GM12891 (cell line): Measurements from ENCODE around the gene DCDC2.
"Not testable (repeated sequence)": the region's sequence is repeated elsewhere in the genome, so short reads cannot be mapped to it uniquely, and the experiment has no call there.

Experiments used
- DNase-seq: peaks from one replicate; pipeline ENCODE4 v3.0.0; 2011; ENCODE audit warnings: low spot score; ENCODE audit not compliant: insufficient read length
- FAIRE-seq: peaks from 2 replicates; lab custom pipeline; 2011; peaks lifted over from hg19 to GRCh38; lab: Jason Lieb, UNC
- PAX5 ChIP-seq: IDR thresholded peaks from 2 replicates; pipeline ENCODE4 v1.6.1; 2011; ENCODE audit warnings: low read length, moderate library complexity, mild to moderate bottlenecking; ENCODE audit not compliant: insufficient read depth, severe bottlenecking
- POLR2A ChIP-seq: IDR thresholded peaks from 2 replicates; pipeline ENCODE4 v1.6.1; 2011; ENCODE audit warnings: low read depth, low read length, control low read depth
- POLR2AphosphoS5 ChIP-seq: IDR thresholded peaks from 2 replicates; pipeline ENCODE4 v1.6.1; 2011; ENCODE audit warnings: low read depth, low read length, control low read depth
- POU2F2 ChIP-seq: IDR thresholded peaks from 2 replicates; pipeline ENCODE4 v1.6.1; 2011; ENCODE audit warnings: low read depth, mild to moderate bottlenecking, control low read depth, low read length, moderate library complexity
- SPI1 ChIP-seq: IDR thresholded peaks from 2 replicates; pipeline ENCODE4 v1.6.1; 2011; ENCODE audit warnings: low read depth, low read length, control low read depth
- TAF1 ChIP-seq: IDR thresholded peaks from 2 replicates; pipeline ENCODE4 v1.6.1; 2011; ENCODE audit warnings: low read depth, low read length, control low read depth

DCDC2 gene

DNA sequence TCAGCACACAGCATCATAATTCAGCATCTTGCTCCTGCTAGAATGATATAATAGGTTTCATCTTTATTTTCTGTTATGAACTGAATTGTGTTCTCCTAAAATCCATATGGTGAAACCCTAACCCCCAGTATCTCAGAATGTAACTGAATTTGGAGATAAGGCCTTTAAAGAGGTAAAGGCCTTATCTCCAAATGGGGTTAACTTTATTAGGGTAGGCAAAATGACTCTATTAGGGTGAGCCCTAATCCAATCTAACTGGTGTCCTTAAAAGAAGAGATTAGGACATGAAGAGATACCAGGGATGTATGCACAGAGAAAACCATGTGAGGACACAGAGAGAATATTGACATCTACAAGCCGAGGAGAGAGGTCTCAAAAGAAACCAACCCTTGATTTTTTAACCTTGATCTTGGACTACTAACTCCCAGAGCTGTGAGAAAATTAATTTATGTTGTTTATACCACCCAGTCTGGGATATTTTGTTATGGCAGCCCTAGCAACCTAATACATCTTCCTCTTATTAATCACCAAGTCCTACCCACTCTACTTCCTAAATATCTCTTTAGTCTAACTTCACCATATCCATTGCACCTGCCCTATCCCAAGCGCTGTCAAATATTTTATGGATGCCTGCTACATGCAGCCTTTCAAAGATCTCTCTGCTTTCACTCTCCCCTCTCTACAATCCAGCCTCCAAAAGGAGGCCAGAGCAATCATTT is 36.4 kb upstream of the DCDC2 start:
- DNase-seq (no peak), FAIRE-seq (no peak)

DNA sequence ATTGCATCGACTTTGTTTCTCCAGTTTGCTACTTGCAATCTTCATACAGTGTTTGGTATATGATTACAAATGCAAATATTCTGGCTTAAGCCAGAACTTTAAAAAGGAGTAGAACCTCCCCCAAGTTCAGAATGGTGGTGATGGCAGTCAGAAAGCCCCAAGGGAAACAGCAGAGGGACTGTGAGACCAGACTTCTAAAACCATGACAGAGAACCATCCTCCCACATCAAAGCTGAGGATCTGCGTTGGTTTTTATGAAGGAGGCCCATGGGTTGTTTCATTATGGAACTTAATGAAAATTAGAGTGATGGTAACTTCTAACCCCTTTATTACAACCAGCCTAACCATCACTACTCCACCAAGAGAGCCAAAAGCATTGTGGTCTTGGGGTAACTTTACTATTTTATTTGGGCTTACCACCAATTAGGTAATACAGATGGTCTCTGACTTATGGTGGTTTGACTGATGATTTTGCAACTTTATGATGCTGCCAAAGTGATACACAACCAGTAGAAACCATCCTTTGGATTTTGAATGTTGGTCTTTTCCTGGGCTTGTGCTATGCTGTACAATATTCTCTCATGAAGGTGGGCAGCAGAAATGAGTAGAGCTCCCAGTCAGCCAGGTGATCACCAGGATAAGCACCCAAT is 34.0 kb upstream of the DCDC2 start:
- DNase-seq = peak; percentile 25
- TF ChIP-seq POU2F2 = no peak
- no peak for TF ChIP-seq SPI1
- no peak for TF ChIP-seq POLR2A
- FAIRE-seq = no peak

More for the DNA sequence above, 36.4 kb upstream of the DCDC2 start:
- TF ChIP-seq PAX5 = no peak
- TF ChIP-seq SPI1 = no peak
- no peak for TF ChIP-seq POU2F2
- TF ChIP-seq POLR2A = no peak
- TF ChIP-seq POLR2AphosphoS5 = no peak
- TF ChIP-seq TAF1 = no peak

- DNase-seq (no peak), FAIRE-seq (no peak)
- no peak for TF ChIP-seq POU2F2
These were observed 33.3 kb upstream of the DCDC2 start for GRCh38 chr6:24391208-24391607.

DNA sequence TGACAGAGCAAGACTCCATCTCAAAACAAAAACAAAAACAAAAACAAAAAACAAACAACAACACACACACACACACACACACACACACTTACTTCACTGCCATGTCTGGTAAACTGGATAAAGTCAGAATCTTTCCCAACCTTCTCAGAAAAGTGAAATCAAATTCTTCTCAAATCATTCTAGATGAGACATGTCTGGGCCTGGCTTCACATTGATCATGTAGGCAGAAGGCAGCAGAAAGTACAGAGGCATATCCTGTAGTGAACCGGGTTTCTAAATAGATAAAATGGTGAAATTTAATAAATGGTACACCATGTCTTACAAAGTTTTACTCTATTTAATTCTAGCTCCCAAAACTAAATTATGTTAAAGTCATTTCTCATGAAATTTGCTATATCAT is 30.0 kb upstream of the DCDC2 start:
- TF ChIP-seq POU2F2 = no peak
- no peak for TF ChIP-seq TAF1
- TF ChIP-seq SPI1 = no peak
- no peak for TF ChIP-seq POLR2AphosphoS5
- no peak for TF ChIP-seq PAX5
- TF ChIP-seq POLR2A = no peak
- no peak for DNase-seq
- no peak for FAIRE-seq

DNA sequence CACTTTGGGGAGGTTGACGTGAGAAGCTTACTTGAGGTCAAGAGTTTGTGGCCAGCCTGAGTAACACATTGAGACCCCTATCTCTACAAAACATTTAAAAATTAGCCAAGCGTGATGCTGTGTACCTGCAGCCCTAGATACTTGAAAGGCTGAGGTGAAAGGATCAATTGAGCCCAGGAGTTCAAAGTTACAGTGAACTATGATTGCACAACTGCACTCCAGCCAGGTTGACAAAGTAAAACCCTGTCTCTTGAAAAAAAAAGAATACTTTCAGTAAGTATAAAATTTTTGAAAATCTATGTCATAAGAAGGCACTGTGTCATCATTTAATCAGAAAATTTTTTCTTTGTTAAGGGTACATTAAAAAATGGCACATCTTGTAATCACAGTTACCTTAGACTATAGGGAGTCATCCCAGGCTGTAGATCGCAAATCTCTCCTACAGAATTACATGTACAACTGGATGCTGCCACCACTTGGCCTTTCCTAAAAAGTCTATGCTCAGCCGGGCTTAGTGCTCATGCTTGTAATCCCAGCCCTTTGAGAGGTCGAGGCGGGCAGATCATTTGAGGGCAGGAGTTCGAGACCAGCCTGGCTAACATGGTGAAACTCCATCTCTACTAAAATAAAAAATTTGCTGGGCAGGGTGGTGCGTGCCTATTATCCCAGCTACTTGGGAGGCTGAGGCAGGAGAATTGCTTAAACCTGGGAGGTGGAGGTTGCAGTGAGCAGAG is 27.8 kb upstream of the DCDC2 start:
- no peak for DNase-seq
- FAIRE-seq = no peak
- TF ChIP-seq POLR2AphosphoS5 (no peak), PAX5 (peak; percentile 35)

DNA sequence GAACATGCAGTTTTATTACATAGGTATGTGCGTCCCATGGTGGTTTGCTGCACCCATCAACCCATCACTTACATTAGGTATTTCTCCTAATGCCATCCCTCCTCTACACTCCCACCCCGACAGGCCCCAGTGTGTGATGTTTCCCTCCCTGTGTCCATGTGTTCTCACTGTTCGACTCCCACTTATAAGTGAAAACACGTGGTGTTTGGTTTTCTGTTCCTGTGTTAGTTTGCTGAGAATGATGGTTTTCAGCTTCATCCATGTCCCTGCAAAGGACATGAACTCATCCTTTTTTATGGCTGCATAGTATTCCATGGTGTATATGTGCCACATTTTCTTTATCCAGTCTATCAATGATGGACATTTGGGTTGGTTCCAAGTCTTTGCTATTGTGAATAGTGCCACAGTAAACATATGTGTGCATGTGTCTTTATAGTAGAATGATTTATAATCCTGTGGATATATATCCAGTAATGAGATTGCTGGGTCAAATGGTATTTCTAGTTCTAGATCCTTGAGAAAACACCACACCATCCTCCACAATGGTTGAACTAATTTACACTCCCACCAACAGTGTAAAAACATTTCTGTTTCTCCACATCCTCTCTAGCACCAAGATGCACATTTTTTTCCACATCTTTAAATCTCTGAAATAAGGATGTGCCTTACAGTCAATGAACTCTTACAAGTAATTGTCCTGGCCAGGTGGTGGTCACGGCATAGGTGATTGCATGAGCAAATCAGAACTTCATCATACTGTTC is 26.7 kb upstream of the DCDC2 start:
- not testable (repeated sequence) for FAIRE-seq

GRCh38 chr6:24382891-24383494 is 25.1 kb upstream of the DCDC2 start:
- DNase-seq, FAIRE-seq: not testable (repeated sequence)

More for the DNA sequence above, 26.7 kb upstream of the DCDC2 start:
- DNase-seq = not testable (repeated sequence)

DNA sequence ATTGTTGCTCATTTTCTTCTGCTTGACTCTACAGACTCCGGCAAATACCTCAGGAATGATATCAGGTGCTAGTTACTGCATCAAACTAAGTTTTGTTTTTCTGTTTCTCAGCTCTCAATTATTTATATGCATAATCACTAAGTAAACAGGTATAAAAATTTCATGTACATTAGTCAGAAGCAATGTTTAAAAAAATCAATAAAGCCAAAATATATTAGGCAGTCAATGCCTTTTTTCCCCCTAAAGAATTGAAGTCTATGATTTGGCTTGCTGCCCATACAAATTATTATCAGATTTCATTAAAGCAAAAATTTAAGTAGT is 24.3 kb upstream of the DCDC2 start:
- DNase-seq (no peak), FAIRE-seq (no peak)
- TF ChIP-seq PAX5 (no peak), POU2F2 (no peak), POLR2AphosphoS5 (no peak), POLR2A (no peak)

GRCh38 chr6:24381476-24382219 is 23.8 kb upstream of the DCDC2 start:
- no peak for TF ChIP-seq POU2F2
- TF ChIP-seq SPI1 = no peak
- TF ChIP-seq PAX5 = no peak
- no peak for TF ChIP-seq POLR2AphosphoS5
- TF ChIP-seq POLR2A = no peak
- TF ChIP-seq TAF1 = no peak
- DNase-seq (no peak), FAIRE-seq (no peak)

DNA sequence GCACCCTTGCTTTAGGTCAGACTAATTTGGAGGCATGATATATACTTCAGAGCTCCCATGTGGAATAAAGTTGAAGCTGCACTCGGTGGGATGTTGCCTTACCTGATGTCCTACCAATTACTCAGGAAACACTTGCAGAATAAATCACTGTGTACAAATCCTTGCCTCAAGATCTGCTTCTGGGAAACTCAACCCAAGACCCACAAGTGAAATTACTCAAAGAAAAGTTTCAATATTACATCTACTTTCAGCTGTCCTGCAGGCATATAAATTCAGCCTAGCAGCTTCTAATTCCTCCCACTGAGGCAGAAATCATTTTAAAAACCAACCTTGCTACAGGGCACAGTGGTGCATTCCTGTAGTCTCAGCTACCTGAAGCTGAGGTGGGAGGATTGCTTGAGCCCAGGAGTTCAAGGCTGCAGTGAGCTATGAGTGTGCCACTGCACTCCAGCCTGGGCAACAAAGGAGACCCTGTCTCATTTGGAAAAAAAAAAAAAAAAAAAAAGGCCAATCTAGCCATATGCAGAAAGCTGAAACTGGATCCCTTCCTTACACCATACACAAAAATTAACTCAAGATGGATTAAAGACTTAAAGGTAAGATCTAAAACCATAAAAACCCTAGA is 20.7 kb upstream of the DCDC2 start:
- DNase-seq (no peak), FAIRE-seq (no peak)
- TF ChIP-seq POLR2A (no peak), POU2F2 (no peak), SPI1 (no peak), TAF1 (no peak), POLR2AphosphoS5 (no peak), PAX5 (no peak)
